NAMALWA (cell line): Measurements from ENCODE around the gene GLRX3.
"Not testable (repeated sequence)": the region's sequence is repeated elsewhere in the genome, so short reads cannot be mapped to it uniquely, and the experiment has no call there.

ENCODE experiments used
- DNase-seq: peaks from one replicate; pipeline ENCODE4 v3.0.0-alpha.2; 2015; ENCODE audit warnings: low spot score

GLRX3 gene

DNA sequence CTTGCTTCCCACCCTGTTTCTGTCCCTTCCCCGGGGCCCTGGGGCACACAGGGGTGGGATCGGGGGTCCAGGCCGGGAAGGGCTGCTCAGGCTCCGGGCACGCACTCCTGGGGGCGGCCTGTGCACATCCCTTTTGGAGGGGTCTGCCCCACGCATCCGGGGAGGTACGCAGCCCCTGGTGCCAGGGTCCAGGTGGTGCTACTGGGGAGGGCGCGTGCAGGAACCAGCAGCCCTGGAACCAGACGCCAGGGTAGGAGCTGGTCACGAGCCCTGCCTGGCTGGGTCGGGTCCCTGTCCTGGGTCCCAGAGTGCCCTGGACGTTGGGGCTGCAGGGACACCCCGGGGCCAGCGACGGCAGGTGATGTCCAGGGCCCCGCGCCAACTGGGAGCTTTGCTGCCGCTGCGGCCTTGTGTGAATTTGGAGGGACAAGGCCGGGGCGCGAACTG lies 53.4 kb downstream of the GLRX3 start:
- no peak for DNase-seq

DNA sequence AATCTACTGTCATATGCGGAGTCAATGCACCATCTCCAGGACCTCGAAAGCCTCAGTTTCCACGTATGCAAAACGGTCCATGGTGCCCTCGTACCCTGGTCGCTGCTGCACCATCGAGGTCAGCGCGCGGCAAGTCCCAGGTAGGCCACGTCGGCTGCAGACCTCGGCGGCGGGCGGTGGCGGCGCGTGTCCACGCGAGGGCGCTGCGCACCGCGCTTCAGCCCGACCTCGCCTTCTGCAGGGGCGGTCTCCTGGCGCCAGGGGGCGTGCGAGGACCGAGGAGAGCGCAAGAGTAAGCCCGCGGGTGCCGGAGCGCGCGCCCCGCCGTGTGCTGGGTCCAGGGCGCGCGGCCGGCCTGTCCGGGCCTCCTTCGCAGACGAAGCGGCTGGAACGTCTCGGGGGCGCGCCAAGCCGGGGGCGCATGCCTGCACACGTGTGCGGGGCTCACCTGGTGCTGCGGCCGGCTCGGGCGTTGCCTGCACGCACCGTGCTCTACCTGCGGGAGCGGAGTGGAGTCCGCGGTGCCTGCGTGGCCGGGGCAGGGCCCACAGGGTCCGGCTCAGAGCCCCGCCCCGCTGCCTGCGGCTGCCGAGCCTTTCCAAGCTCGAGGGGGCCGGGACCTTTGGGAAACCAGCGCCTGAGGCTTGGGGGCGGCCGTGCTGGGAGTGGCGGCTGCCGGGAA lies 54.0 kb downstream of the GLRX3 start:
- peak; percentile 82 for DNase-seq

DNA sequence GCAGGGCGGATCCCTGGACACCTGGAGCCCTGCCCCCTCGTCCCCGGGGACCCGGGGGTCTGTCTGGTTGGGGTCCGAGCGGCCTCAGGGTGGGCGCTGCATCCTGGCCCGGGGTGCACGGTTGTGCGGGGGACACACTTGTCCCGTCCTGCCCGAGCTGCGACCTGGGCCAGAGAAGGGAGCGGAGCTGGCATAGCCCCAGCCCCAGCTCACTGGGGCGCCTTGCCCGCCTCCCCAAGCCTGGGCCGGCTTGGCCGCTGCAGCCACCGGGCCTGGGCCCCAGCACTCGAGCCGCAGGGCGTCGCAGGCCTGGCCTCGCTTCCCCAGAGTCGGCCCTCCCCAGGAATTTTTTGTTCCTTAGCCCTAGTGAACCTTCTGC lies 54.5 kb downstream of the GLRX3 start:
- DNase-seq = no peak

DNA sequence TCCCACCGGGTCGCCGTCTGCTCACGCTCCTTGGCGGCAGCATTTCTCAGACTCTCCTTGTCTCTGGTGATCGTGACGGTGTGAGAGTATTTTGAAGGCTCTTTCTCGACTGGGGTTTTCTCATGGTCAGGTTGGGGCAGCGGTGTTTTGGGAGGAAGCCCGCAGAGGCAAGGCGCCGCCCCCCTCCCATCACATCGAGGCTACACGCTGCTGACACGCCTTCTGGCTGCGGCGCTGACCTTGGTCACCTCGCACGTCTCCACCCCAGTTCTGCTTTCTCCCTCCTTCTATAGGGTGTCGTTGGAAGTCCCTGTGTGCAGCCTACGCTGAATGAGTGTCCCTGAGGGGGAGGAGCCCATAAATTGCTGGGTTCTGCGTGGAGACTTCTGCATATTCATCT lies 55.2 kb downstream of the GLRX3 start:
- DNase-seq = no peak

DNA sequence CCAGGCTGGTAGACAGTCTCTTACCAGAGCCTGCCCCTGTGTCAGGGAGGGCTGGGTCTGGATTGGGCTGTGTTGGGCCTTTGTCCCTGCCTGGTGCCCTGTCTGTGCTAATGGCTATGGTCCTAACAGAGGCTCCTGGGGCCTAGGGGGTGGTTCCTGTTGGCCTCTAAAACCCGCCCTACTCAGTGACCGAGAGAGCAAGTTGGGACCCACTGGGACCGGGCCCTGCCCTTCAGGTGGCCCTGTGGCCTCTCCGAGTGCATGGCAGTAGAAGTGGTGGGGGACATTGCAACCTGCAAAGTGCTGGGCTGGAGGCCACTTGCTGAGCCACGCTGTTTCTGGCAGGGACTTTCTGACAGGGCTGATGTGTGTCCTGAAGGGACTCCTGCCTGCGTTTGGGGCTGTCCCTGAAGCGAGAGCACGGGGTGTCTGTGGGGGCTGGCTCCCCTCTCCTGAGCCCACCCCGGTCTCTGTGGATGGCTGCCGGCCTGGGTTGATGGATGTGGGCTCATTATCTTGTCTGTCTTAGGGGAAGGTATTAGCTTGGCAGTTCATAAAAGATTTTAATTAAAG lies 56.2 kb downstream of the GLRX3 start:
- DNase-seq = no peak

DNA sequence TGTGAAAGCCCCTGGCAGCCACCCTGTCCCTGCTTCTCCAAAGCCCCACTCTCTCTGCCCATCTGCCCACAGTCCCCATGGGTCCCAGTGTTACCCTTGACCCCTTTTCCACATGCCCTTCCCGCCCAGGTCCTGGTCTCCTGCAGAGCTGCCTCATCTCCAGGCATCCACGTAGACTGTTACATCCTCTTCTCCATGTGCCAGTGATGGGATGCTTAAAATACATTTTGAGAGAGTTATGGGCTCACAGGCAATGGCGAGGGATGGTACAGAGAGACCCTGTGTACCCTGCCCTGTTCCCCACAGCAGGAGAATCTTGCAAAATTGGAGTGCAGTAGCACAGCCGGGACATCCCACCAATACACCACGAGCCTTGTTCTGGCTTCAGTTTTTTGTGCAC lies 56.8 kb downstream of the GLRX3 start:
- DNase-seq = no peak

DNA sequence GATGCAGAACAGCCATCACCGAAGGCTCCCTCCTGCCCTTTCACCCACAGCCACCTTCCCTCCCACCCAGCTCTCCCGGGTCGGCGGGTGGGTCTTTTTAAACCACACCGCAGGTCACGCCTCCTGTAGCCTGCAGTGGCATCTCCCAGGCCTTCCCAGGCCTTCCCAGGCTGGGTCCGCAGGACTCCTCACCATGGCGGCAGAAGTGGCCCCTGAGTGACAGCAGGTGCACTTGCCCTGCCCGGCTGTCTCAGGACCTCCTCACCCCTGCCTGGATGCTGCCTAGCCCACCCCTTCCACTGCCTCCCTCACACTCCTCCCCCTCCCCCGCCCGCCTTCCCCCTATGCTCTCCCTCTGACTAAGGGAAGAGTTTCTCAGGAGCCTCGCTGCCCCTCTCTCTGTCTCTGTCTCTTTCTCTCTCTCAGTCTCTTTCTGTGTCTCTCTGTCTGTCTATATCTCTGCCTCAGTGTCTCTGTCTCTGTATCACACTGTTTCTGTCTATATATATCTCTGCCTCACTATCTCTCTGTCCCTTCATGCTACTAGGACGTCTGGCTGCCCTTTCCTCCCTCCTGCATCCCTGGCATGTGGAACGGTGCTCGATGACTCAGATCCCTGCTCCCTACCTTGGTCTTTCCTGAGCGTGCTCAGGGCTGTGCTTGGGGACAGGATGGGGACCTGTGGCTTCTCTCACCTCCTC lies 57.5 kb downstream of the GLRX3 start:
- DNase-seq = no peak

DNA sequence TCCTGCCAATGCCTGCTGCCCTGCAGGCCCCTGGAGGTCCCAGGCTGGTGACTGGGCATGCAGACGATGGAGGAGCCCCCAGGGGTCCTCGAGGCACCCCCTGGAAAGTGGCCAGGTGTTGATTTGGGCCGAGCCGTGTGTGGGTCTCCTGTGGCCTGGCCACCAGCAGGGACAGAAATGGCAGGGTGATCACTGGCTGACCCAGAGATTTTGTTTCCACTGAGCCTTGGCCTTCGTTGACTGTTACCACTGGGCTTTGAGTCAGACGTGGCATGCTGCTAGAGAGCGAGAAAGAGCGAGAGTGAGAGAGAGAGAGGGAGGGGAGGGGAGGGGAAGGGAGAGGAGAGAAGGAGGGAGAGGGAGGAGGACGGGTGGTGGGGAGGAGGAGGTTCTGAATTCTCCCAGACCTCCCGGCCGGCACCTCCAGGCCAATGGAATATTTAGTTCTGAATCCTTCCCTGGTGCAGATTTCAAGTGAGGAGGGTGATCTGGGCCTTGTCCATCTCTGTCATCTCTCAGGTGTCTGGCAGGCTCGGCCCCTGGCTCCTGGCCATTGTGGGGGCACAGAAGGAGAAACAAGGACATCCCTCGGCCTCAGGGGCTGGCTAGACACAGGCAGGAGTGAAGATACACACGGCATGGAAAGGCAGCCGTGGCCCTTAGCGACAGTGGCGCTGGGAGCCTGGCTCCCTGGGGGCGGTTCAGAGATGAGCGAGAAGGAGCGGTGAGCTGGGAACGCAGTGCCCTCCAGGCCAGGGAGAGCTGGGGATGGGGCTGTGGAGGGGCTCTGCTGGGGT lies 58.2 kb downstream of the GLRX3 start:
- no peak for DNase-seq

DNA sequence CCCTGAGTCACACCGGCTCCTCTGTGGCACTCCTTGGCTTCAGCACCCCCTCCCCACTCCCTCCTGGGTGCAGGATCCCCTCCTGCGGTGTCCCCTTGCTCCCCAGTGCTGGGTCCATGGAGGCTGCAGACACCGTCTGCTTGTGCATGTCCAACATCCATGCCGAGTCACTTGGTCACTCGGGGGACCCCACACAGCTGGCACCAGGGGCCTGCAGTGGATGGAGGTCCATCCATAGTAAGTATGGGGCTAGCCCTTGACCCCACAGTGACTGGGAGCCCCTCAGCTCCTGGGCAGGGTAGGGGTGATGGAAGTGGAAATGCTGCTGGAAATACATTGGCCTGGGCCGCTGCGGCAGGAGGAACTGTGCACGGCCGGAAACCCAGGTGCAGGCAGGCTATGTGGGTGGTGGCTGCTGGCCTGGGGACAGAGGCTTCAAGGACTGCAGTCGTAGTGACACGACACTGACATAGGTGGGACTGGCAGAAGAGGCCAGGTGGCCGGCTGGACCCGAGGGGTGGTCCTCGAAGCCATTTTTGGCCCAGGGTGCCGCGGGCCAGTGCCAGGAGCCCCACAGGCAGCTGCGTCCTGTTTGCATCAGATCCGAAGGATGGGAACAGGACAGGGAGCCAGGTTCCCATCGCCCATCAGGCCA lies 58.9 kb downstream of the GLRX3 start:
- DNase-seq = no peak

DNA sequence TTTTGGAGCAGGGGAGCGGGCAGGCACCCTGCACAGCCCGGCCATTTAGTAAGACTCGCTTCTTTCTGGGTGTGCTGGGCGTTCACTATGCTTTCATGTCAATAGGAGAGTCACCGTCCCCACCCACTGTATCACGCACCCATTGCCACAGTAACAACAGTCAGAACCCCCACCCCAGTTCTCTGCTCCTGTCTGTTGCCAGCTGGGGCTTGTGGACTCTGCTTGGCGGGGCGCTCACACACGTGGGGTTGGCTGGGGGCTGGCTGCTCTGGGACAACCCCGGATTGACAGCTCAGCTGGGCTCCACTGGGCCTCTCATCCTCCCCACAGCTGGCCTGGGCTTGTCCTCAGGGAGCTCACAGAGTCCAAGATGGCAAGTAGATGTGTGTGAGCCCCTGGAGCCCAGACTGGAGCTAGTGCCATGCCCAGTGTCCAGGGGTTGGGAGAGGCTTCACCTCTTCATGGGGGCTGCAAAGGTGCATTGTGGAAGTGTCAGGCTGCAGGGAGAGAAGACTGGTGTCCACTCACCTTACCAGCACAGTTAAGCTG lies 59.6 kb downstream of the GLRX3 start:
- DNase-seq = no peak

DNA sequence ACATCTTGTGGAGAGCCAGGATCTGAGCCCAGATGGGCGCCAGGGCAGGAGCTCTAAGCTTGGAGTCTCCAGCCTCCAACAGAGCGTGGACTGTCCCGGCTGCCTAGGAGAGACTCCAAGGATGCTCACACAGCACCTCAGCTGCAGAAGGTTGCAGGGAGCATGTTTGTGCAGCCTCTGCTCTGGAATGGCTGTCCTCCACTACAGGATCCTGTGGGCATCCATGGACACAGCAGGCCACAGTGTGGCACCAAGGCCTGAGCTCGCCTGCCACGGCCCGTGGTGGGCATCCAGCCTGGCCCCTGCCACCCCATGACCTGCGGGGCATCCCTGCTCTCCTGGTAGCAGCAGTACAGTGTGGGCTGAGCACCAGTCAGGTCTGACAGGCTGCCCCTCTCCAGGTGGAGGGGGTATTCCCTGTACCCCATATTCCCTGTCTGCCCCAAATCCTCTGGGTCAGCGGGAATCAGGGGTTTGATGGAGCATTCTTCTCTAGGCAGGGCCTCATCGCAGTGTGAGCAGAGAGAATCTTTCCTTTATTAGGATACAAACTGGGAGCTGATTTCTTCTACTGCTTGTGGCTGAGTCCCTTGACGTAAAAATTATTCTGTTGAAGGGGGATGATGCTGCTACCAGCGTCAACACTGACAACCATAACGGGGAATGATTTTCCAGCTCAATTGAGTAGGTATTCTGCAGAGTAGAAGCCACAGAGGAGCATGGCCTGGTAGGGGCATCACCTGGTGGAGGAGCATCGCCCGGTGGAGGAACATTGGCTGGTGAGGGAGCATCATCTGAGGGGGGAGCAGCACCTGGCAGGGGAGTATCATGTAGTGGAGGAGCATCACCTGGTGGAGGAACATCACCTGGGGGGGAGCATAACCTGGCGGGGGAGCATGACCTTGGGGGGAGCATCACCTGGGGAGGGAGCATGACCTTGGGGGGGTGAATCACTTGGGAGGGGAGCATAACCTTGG lies 60.6 kb downstream of the GLRX3 start:
- DNase-seq = no peak

DNA sequence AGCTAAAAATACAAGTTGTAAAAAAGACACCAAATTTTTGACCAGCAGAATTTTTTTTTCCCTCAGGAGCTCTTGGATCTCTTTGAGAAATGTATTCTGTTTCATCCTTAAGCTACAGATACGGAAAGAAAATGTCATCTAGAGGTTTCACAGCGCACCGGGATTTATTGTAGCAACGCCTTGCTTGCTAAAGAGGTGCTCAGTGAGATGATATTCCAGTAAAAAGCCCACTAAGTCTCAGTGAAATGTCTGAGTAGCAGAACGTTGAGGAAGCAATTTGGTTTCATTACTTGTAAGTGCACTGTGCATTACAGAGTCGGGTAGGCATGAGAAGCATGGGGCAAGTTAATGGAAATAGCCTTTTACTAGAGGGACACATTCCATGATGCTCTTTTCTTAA lies 62.5 kb downstream of the GLRX3 start:
- DNase-seq = no peak

DNA sequence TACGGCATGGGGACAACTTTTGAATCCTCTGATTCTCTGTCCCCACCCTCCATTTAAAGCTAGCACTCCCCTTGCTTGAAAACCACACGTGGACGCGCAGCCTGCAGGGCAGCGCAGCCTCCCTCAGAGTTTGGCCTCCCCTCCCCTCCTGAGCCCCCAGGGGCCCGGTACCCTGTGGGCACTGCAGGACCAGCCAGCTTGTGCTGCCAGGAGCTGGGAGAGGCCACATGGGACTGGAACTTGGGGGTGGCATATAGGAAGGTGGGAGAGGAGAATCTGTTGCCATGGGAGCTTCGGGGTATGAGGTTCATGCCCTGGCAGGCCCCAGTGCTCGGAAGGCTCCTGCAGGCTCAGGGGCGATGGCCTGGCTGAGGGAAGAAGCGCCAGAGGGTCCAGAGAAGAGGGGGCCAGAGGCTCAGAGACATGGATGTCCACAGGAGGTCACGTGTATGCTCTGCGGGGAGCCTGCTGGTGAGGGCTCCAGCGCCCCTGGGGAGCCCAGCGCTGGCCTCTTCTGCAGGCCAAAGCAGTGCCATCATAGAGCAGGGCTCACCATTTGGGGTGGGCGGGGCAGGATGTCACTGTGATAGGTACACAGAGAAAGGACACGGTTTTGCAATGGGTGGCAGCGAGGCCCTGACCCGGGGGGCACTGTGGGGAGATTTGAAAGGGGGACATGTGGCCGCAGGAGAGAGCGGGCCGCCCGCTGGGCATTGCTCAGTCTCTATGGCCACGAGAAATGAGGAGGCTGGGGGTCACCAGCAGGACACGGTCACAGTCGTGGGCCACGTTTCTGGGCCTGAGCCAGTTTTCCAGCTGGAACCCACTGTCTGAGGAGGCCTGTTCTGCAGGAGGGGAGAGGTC lies 64.2 kb downstream of the GLRX3 start:
- no peak for DNase-seq

DNA sequence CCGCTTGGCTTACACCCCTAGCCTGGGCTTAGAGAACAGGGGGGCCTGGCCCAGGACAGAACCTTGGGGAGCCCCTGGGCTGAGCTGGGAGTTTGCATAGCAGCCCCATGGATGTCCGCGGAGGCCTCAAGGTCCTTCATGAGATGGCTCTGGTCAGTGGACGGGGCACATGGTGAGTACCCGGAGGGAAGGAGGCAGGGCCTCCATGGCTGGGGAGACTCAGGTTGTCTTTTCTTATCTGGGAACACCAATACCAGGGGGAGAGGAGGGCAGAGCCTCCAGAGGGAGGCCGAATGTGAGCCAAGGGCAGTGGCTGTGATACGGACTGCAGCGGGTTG lies 64.8 kb downstream of the GLRX3 start:
- DNase-seq = no peak

DNA sequence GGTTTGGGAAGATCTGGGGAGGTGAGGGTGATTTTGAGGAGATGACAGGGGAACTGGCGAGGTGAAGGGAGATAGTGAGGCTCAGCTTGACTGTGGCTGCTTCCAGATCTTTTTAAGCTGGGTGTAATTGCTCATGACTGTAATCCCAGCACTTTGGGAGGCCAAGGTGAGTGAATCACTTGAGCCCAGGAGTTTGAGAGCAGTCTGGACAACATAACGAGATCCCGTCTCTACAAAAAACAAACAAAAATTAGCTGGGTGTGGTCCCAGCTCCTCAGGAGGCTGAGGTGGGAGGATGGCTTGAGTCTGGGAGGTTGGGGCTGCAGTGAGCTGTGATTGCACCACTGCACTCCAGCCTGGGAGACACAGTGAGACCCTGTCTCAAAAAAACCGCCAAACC lies 66.0 kb downstream of the GLRX3 start:
- DNase-seq = not testable (repeated sequence)

DNA sequence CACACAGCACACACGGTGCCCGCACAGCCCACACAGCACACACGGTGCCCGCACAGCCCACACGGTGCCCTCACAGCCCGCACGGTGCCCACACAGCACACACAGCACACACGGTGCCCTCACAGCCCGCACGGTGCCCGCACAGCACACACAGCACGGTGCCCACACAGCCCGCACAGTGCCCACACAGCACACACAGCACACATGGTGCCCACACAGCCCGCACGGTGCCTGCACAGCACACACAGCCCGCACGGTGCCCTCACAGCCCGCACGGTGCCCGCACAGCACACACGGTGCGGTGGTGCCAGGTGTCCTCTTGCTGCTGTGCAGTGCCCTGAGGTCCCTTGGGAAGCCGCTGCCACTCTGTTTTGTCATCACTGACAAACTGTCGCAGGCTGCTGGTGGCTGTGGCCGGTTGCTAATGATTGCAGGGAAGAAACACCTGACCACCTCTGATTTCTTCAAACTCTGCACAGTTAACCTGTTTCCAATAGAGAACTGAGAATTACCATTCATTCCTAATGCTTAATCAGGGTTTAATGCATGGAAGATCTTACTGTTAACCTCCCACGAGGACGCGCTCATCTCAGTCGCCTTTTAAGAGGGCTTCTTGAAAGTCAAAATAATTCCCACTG lies 66.9 kb downstream of the GLRX3 start:
- DNase-seq = no peak

DNA sequence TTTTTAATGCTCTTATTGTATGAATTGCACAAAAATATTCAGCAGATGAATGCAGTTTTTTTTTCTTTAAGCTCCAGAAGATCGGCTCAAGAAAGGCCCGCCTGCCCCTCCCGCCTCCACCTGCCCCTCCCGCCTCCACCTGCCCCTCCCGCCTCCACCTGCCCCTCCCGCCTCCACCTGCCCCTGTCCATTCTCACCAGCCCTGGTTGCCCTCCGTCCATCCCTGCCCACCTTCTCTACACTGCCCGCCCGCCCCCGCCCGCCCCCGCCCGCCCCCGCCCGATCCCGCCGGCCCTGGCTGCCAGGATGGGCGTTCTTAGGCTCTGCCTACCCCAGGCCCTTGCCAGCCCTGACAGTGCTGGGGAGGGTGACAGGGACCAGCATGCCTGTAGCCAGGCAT lies 67.4 kb downstream of the GLRX3 start:
- DNase-seq = no peak

DNA sequence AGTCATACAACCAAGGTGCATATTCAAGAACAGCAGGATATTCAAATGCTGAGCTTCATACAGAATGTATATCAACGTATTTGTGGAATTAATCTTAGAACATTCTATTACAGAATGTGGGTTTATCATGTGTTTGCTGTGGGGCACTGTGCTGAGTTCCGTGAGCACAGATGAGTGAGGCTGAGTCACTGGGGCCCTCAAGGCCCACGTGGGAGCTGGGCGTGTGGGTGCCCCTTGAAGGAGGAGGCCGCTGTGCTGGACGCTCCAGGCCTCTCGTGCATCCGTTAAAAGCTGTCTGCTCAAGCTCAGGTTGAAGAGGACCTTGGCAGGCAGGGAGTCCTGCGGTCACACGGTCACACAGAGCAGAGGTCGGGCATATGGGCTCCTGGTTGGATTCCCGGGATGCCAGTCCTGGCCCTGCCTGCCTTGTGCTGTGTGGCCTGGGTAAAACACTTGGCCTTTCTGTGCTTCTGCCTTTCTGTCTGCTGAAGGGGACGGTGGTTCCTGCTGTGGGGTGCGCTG lies 70.1 kb downstream of the GLRX3 start:
- no peak for DNase-seq

DNA sequence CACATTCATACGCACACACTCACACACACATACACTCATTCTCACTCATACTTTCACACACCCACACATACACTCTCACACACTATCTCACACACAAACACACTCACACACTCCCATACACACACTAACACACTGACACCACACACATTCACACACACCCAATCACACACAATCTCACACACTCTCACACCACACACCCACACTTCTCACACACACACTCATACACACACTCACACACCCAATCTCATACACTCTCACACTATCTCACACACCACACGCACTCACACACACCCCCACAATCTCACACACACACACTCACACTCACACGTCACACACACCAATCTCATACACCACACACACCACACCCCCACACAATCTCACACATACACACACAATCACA lies 71.0 kb downstream of the GLRX3 start:
- DNase-seq = no peak
